ENCODE results near the gene VAV3. TPM values are rescaled to one million over a fixed set of nuclear protein-coding genes. Genes with fewer than 3 reads are reported as not detected.

Gene VAV3
- total RNA-seq, 1 experiment from 2014 or later, result not detected

DNA sequence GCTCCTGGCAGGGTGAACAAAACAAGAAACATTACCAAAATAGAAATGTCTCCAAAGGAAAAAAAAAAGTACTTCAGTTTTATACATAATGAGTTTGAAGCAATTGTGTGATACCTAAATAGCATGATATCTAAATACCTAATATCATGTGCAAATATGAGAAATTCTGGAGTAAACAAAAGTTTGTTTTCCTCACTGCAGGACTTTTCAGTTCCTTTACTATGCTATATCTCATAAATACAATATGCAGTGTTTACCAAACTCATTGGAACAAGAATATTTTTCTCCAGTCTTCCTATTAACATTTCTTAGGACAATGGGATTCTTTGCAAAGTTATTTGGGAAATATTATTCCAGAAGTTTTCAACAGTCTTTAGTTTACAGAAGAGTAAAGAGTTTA is 98.1 kb downstream of the VAV3 start (continued):
- TF ChIP-seq, protein P1, sequence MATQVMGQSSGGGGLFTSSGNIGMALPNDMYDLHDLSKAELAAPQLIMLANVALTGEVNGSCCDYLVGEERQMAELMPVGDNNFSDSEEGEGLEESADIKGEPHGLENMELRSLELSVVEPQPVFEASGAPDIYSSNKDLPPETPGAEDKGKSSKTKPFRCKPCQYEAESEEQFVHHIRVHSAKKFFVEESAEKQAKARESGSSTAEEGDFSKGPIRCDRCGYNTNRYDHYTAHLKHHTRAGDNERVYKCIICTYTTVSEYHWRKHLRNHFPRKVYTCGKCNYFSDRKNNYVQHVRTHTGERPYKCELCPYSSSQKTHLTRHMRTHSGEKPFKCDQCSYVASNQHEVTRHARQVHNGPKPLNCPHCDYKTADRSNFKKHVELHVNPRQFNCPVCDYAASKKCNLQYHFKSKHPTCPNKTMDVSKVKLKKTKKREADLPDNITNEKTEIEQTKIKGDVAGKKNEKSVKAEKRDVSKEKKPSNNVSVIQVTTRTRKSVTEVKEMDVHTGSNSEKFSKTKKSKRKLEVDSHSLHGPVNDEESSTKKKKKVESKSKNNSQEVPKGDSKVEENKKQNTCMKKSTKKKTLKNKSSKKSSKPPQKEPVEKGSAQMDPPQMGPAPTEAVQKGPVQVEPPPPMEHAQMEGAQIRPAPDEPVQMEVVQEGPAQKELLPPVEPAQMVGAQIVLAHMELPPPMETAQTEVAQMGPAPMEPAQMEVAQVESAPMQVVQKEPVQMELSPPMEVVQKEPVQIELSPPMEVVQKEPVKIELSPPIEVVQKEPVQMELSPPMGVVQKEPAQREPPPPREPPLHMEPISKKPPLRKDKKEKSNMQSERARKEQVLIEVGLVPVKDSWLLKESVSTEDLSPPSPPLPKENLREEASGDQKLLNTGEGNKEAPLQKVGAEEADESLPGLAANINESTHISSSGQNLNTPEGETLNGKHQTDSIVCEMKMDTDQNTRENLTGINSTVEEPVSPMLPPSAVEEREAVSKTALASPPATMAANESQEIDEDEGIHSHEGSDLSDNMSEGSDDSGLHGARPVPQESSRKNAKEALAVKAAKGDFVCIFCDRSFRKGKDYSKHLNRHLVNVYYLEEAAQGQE (IDR thresholded peaks at IDR 0.05; ENCODE audit: low read depth), result no peak

DNA sequence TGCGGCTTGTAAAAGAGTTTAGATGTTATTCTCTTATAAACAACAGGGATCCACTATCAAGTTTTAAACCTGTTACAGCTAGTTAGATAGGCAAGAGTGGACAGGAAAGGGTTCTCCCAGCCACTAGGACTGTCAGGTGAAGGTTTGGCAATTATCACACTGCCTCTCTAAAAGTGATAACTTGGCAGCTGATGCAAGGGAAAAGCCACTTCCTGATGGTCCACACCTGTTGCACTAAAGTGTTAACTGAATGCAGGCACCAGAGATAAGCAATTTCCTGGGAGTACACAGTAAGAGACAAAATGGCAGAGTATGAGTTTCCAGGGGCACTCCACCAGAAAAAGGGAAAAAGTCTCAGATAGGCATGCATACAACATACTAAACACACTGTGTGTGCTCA is 99.4 kb downstream of the VAV3 start:
- Histone ChIP-seq H4K20me1 (ENCODE audit: insufficient read depth) (no peaks in the 10 kb centered on the region), H3K9me3 (ENCODE audit: control insufficient read depth in 1 of 2, insufficient read depth in 1 of 2, low read depth in 1 of 2, low read length in 2 of 2) (no peaks in the 10 kb centered on the region), H2AFZ (ENCODE audit: low read depth, low read length, poor library complexity, severe bottlenecking) (no peak overlapping the region), H3K4me1 (ENCODE audit: control insufficient read depth in 1 of 2, insufficient read depth in 2 of 2, low read length in 2 of 2) (no peaks in the 10 kb centered on the region), H3K9ac (ENCODE audit: low read length) (no peak overlapping the region), H3K4me3 (replicated peaks in 1 of 2; ENCODE audit: low read depth in 1 of 2, low read length in 2 of 2) (no peak overlapping the region), H3K36me3 (ENCODE audit: control insufficient read depth in 1 of 2, insufficient read depth in 2 of 2, low read length in 2 of 2) (no peaks in the 10 kb centered on the region), H3K27ac (ENCODE audit: low read depth, low read length) (no peak overlapping the region), H3K79me2 (ENCODE audit: insufficient read depth, low read length) (no peaks in the 10 kb centered on the region), H3K4me2 (ENCODE audit: low read length) (no peak overlapping the region), H3K27me3 (ENCODE audit: insufficient read depth, low read length) (peaks cover 38% of the 10 kb centered on the region), H3K9me2 (ENCODE audit: insufficient read depth) (no peaks in the 10 kb centered on the region)
- intact Hi-C loops (cut with micrococcal nuclease), result no loop called here
- CTCF ChIA-PET, result no interaction called here
- no TSS peak for BruUV-seq (replicated peaks)
- DNase-seq (ENCODE audit: low read depth, low spot score) (no peak), ATAC-seq (no peak)
- POLR2A ChIA-PET, result no interaction called here
- RAD21 ChIA-PET (ENCODE audit: low non-redundant PET in 1 of 2, low total read pairs in 2 of 2, uncharacterized antibody in 2 of 2, unreplicated experiment in 2 of 2), result no interaction called here
- no peak for TF ChIP-seq SRF (IDR thresholded peaks at IDR 0.05; ENCODE audit: low read depth)
- no peak for TF ChIP-seq EZH2phosphoT487 (IDR thresholded peaks at IDR 0.05; ENCODE audit: borderline replicate concordance)
- TF ChIP-seq ZFX (IDR thresholded peaks at IDR 0.05), result no peak
- TF ChIP-seq POLR2AphosphoS5 (IDR thresholded peaks at IDR 0.05; ENCODE audit: low read depth, low read length), result no peak
- no peak for TF ChIP-seq JUND (IDR thresholded peaks at IDR 0.05)
- TF ChIP-seq ZNF274 (IDR thresholded peaks at IDR 0.05; ENCODE audit: low read depth, low read length), result no peak
- TF ChIP-seq TCF7L2 (IDR thresholded peaks at IDR 0.05; ENCODE audit: borderline replicate concordance, extremely low read depth, insufficient read depth, insufficient read length), result no peak
- no peak for TF ChIP-seq CEBPB (IDR thresholded peaks at IDR 0.05; ENCODE audit: low read depth)
- TF ChIP-seq, protein P2, sequence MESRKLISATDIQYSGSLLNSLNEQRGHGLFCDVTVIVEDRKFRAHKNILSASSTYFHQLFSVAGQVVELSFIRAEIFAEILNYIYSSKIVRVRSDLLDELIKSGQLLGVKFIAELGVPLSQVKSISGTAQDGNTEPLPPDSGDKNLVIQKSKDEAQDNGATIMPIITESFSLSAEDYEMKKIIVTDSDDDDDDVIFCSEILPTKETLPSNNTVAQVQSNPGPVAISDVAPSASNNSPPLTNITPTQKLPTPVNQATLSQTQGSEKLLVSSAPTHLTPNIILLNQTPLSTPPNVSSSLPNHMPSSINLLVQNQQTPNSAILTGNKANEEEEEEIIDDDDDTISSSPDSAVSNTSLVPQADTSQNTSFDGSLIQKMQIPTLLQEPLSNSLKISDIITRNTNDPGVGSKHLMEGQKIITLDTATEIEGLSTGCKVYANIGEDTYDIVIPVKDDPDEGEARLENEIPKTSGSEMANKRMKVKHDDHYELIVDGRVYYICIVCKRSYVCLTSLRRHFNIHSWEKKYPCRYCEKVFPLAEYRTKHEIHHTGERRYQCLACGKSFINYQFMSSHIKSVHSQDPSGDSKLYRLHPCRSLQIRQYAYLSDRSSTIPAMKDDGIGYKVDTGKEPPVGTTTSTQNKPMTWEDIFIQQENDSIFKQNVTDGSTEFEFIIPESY (IDR thresholded peaks at IDR 0.05; ENCODE audit: extremely low read depth, insufficient replicate concordance, low read length), result no peak
- TF ChIP-seq EGR1 (IDR thresholded peaks at IDR 0.05; ENCODE audit: low read depth), result no peak
- TF ChIP-seq, protein P1 (IDR thresholded peaks at IDR 0.05; ENCODE audit: low read depth), result no peak
